Activated gamma-delta T cell (primary cell): ENCODE results near the gene POLR2A.
"Not testable (repeated sequence)": the region's sequence is repeated elsewhere in the genome, so short reads cannot be mapped to it uniquely, and the experiment has no call there.

Experiments used
- DNase-seq: peaks from one replicate; lab custom pipeline; 2025; lab: John Stamatoyannopoulos, UW

Gene POLR2A

DNA sequence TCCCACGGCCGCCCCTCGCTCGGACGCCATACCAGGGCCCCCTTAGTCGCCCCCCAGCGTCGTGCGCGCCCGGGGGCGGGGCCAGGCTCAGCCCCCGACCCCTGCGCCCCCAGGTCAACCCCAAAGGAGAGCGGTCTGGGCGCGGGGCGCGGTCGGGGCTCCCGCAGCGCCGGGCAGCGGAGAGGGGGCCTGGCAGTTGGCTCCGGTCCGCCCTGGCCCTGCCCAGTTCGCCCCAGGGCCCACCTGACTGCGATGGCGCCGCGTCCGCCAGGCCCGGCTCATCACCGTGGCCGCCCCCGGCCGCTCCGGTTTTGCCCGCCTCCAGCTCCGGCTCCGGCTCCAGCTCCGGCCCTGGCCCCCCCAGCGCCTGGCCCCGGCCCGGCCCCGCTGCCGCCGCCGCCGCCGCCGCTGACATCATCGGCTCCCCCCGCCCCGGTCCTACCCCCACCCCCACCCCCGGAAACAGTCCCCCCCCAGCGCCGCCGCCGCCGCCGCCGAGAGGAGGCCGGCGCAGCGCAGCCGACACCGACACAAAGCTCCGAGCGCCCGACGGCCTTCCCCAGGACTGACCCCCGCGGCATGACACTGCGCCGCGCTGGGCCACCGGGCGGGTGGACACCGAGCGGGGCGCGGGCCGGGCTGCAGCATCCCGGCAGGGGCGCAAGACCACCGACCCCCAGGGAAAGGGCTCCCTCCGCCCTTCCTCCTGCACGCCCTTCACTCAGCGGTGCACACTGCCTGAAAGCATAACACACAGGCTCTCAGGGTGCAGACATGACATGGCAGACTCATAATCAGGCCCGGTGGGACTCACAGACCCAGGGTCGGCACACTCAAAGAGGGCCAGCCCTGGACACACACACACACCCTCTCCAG, 4.7 kb upstream of the POLR2A start, which contains the start of gene ZBTB4:
ZBTB4 (minus strand) TSS at position 419 of the 876 bp plus-strand sequence. CDS start 12,830 bp downstream, outside the sequence.
- peak; percentile 69 for DNase-seq

DNA sequence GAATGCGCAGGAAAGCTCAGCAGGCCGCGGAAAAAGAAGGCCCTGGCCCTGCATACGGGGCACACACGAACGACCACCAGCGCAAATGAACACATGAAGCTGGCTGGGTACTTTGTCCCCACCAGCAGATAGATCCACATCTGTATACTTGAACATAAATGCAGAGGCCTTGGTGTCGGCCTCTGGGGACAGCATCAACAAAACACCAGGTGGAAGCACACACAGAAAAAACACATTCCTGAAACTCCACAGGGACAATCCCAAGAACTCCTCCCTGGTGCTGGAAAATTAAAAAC, 4.1 kb upstream of the POLR2A start:
- no peak for DNase-seq

DNA sequence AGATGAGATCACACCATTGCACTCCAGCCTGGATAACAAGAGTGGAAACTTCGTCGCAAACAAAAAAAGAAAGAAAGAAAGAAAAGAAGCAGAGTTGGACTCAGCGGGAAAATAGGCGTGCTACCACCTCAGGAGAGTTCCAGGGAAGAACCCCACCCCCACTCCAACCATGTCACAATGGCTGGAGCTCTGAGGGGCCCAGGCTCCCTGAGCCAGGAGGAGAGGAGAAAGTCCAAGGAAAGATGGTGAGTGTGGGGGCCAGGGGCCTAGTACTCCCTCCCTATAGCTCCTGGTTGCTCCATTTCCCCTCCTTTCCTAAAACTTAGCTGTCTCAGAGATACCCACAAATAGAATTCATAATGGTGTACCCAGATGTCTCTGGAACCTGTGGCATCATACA, 2.9 kb upstream of the POLR2A start, which contains the start of gene SLC35G6:
SLC35G6 (plus strand) TSS at position 172 of the 400 bp plus-strand sequence; CDS start at position 243, 71 bp downstream.
- DNase-seq: not testable (repeated sequence)

DNA sequence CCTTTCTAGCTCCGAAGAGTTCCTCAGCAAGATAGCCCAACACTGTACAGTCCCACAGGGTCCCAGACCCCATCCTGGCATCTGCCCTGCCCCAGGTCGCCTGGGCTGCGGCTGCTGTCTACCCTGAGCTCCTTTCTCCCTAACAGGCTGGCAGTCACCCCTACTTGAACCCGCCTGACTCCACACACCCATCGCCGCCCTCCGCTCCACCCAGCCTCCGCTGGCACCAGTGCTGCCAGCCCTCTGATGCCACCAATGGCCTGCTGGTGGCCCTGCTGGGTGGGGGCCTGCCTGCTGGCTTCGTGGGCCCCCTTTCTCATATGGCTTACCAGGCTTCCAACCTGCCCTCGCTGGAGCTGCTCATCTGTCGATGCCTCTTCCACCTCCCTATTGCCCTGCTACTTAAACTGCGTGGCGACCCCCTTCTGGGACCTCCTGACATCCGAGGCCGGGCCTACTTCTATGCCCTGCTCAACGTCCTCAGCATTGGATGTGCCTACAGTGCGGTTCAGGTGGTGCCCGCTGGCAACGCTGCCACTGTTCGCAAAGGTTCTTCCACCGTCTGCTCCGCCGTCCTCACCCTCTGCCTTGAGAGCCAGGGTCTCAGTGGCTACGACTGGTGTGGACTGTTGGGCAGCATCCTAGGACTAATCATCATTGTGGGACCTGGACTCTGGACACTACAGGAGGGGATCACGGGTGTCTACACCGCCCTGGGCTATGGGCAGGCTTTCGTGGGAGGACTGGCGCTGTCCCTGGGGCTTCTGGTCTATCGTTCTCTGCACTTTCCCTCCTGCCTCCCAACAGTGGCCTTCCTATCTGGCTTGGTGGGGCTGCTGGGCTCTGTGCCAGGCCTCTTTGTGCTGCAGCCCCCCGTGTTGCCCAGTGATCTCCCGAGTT, 2.1 kb upstream of the POLR2A start:
- not testable (repeated sequence) for DNase-seq

DNA sequence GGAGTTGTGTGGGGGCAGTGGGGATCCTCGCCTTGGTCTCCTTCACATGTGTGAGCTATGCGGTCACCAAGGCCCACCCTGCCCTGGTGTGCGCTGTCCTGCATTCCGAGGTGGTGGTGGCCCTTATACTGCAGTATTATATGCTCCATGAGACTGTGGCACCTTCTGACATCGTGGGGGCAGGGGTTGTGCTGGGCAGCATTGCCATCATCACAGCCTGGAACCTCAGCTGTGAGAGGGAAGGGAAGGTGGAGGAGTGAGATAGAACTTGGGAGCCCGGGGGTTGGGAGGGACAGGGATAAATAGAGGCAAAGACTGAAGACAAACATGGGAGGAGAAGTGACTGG, 1.5 kb upstream of the POLR2A start:
- DNase-seq: not testable (repeated sequence)

DNA sequence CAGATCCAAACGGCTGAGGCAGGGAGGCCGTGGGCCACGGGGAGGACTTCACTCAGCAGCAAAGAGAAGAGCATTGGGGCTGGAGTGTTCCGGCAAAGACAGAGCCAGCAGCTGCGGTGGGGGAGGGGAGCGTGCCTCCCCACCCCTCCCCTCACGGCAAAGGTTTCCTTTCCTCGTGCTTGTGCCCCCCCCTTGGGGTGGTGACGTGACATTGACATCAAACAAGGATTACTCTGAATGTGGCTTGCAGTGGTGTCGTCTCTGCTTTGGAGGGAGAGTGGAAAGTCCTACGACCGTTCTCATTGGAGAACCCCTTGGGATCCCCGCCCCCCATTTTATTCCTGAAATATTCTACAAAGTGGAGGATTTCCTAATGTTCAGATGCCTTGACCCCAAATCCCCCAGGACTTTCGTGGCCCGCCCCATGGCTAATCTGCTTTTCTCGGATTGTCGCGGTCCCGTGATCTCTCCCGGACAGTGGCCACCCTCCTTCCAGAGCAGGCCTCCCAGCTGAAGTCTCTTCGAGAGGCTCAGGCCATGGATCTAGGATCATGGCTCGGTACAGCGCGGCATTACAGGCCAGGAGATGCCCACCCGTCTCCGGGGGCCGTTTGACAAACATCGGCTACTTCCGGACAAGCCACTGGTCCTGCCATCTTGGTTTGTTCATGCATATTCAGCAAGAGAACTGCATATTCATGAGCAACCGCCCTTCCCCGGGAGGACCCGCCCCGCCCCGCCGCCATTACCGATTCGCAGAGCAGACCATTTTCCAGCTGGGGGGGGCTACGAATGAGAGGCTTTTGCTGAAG, 705 bp upstream of the POLR2A start:
- peak; percentile 87 for DNase-seq

DNA sequence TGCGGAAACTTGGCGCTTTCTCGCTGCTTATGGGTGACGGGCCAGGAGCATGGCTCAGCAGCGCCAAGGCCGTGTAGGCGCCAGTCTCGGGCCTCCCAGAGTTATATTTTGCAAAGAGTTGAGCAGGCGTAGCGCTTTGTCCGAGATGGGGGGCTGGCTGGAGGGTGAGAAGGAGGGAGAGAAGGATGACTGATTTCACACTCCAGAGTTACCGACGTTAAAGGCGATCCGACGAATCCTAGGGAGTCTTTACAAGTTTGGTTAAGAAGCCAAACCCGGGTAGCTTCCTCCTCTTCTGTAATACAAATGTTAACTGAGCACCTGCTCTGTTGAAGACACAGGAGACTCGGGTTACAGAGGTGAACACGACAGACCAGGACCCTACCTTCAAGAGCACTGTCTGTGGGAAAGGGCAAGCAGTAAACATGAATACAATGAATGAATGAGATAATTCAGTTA, 782 bp downstream of the POLR2A start:
- no peak for DNase-seq

DNA sequence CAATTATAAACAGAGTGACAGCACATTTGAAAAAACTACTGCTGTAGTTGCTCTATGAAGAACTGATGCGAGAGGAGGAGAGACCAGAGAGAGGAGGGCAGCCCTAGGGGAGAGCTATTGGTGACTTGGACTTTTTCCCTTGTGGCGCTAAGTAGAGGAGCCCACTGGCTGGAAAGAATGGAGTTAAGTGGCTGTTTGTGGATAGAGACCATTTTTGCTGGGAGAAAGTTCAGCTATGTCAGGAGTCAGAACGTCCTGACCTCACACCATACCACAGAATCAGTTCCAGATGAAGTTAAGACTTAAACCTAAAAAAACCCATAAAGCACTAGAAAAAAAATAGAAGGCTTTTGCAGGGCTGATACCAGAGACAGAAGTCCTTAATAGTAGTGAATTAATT, 2.0 kb downstream of the POLR2A start:
- DNase-seq: no peak

DNA sequence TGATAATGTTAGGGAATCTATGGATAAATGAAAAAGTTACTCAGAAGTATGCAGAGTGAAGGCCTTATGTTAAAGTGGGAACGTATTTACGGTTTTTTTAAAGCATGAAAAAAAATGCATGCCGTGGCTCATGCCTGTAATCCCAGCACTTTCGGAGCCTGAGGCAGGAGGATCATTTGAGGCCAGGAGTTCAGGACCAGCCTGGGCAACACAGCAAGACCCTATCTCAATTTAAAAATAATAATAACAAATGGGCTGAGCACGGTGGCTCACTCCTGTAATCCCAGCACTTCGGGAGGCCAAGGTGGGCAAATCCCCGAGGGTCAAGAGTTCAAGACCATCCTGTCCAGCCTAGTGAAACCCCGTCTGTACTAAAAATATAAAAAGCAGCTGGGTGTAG, 6.0 kb downstream of the POLR2A start:
- DNase-seq: no peak

DNA sequence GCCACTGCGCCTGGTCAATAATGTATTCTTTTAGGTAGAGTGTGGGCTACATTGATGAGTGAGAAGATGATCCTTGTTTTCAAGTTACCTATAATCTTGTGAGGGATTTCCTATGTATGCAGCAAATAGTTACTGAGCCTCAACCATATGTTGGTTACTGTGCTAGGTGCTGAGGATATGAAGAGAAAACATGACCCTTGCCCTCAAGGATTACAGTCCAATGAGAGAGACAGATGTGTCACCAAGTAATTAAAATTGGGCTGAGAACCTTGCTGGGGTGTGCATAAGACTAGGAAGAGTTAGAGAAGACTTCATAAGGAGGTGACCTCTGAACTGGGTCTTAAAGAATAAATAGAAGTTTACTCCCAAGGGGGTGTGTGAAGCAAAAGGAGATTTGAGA, 7.4 kb downstream of the POLR2A start:
- DNase-seq: no peak

DNA sequence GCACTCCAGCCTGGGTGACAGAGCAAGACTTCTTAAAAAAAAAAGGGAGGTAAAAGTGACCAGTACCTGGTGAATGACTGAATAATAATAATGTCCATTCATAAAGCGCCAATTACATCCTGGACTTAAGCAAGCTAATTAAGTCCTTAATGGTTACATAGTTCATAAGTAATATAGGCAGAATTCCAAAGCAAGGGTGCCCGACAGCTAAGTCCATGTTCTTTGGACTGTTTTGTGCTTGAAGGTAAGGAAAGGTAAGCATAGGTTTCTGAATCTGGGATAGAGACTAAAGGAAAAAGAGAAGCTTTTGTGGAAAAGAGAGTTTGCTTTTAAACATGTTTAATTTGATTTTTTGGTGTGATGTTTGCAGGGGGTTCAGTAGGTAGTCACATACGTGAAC, 9.8 kb downstream of the POLR2A start:
- DNase-seq: no peak

DNA sequence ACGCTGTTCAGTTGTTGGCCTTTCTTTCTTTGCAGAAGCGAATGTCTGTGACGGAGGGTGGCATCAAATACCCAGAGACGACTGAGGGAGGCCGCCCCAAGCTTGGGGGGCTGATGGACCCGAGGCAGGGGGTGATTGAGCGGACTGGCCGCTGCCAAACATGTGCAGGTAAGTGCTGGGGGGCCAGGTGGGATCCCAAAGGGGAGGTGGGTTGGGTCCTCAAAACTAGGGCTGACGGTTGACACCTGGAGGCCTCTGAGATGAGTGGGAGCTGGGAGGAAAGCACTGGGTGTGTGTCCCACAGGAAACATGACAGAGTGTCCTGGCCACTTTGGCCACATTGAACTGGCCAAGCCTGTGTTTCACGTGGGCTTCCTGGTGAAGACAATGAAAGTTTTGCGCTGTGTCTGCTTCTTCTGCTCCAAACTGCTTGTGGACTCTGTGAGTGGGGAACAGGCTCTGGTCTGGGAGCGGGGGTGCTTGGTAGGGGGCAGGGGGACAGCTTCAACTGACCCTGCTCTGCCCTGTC, 11.8 kb downstream of the POLR2A start:
- DNase-seq: no peak

DNA sequence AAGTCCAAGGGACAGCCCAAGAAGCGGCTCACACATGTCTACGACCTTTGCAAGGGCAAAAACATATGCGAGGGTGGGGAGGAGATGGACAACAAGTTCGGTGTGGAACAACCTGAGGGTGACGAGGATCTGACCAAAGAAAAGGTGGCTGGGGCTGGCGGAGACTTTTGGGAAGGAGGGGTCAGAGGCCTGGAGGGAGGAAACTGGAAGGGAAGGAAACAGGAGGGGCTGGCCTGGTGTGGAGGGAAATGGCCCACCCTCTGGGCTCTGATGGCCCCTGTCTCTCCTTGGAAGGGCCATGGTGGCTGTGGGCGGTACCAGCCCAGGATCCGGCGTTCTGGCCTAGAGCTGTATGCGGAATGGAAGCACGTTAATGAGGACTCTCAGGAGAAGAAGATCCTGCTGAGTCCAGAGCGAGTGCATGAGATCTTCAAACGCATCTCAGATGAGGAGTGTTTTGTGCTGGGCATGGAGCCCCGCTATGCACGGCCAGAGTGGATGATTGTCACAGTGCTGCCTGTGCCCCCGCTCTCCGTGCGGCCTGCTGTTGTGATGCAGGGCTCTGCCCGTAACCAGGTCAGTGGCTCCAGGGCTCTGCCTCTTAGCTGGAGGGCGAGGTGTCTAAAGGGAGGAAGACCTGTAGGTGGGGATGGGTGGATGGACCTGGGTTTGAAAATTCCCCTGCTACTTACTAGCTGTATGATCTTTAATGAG, 12.5 kb downstream of the POLR2A start:
- no peak for DNase-seq

DNA sequence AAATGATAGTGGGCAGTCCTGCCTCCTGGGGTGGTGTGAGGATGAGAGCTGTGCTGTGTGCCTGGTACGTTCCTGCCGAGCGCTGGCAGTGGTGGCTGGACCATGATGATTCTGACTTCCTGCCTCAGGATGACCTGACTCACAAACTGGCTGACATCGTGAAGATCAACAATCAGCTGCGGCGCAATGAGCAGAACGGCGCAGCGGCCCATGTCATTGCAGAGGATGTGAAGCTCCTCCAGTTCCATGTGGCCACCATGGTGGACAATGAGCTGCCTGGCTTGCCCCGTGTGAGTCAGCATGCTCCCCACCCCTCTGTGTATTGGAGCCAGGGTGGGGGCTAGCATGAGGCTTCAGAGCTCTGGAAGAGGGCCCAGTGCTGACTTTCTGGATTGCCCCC, 13.1 kb downstream of the POLR2A start:
- no peak for DNase-seq

DNA sequence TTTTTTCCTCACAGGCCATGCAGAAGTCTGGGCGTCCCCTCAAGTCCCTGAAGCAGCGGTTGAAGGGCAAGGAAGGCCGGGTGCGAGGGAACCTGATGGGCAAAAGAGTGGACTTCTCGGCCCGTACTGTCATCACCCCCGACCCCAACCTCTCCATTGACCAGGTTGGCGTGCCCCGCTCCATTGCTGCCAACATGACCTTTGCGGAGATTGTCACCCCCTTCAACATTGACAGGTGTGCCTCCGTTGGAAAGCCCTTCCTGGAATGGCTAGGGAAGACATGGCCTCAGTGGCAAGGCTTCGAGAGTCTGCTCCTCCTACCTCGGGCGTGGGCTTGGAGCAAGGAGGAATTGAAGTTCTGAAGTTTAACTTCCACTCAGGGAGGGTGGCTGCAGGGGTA, 13.5 kb downstream of the POLR2A start:
- DNase-seq: no peak

DNA sequence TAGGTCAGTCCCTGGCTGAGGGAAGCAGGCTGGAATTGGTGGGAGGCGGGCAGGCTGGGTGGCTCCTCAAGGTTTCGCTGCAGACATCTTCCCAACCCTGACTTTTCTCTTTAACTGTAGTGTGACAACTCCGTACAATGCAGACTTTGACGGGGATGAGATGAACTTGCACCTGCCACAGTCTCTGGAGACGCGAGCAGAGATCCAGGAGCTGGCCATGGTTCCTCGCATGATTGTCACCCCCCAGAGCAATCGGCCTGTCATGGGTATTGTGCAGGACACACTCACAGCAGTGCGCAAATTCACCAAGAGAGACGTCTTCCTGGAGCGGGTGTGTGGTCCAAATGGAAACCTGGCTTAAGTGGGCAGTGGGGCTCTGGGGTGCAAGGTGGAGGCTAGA, 15.0 kb downstream of the POLR2A start:
- DNase-seq: no peak

DNA sequence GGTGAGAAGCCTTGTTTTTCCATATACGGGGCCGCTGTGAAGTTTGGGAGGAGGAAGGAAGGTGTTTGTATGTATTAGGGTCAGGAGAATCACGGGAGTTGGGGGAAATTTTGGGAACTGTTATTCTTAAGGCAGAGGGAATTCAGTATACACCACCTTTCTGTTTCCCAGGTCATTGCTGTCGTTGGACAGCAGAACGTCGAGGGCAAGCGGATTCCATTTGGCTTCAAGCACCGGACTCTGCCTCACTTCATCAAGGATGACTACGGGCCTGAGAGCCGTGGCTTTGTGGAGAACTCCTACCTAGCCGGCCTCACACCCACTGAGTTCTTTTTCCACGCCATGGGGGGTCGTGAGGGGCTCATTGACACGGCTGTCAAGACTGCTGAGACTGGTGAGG, 17.6 kb downstream of the POLR2A start:
- no peak for DNase-seq

DNA sequence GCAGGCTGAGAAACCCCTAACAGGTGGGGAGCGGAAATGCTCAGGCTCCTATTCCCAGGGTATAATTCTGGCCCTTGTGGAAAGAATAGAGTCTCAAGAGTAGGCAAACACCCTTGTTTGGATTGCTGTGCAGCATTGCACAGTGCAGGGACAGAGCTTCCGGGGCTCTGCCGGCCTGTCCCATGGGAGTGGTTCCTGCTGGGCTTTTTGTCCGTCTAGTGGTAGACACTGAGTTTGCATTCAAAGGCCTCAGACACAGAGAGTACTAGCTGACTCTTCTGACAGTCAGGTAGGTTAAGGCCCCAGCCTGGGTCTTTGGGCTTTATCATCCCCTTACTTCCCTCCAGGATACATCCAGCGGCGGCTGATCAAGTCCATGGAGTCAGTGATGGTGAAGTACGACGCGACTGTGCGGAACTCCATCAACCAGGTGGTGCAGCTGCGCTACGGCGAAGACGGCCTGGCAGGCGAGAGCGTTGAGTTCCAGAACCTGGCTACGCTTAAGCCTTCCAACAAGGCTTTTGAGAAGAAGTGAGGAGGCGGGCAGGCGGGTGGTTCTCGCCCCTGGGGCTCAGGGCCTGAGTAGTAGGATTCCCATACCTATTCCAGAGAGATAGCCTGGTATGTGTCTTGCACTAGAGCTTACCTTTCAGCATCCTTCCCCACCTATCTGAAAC, 18.1 kb downstream of the POLR2A start:
- DNase-seq: no peak

DNA sequence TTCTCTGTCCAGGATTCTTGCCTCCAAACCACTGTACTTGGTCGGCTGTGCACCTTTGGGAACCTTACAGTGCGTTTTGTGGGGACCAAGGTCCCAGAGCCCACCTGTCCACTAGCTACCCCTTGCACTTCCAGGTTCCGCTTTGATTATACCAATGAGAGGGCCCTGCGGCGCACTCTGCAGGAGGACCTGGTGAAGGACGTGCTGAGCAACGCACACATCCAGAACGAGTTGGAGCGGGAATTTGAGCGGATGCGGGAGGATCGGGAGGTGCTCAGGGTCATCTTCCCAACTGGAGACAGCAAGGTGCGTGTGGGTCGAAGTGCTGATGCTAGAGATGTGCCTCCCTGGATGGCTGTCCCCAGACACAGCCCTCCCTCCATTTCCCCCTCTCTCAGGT, 18.8 kb downstream of the POLR2A start:
- DNase-seq: no peak

DNA sequence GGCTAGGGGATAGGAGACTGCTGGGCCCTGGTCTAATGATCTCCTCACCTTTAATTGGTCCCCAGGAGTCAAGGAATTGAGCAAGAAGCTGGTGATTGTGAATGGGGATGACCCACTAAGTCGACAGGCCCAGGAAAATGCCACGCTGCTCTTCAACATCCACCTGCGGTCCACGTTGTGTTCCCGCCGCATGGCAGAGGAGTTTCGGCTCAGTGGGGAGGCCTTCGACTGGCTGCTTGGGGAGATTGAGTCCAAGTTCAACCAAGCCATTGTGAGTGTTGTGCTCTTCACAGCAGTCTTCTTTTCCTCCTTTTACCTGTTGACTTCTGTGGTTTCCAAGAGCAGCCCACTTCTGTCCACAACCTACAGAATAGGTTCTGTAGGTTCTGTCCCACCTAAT, 19.4 kb downstream of the POLR2A start:
- no peak for DNase-seq

DNA sequence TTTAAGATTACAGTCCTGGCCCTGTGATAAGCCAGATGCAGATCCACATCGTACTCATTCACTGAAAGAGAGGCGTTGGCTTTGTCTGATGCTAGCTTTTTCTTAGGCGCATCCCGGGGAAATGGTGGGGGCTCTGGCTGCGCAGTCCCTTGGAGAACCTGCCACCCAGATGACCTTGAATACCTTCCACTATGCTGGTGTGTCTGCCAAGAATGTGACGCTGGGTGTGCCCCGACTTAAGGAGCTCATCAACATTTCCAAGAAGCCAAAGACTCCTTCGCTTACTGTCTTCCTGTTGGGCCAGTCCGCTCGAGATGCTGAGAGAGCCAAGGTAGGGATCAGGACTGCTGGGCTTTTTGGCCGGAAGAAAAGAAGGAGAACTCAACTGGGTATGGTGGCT, 24.0 kb downstream of the POLR2A start:
- no peak for DNase-seq
